HG02588 (cell line): ENCODE measurements around the gene AR.
"Not testable (repeated sequence)": the region's sequence is repeated elsewhere in the genome, so short reads cannot be mapped to it uniquely, and the experiment has no call there.

ENCODE experiments used
- ATAC-seq: cut with Tn5 transposase; IDR thresholded peaks from one replicate; pipeline ENCODE4 v1.9.1; 2021; ENCODE audit warnings: mild to moderate bottlenecking, moderate library complexity; ENCODE audit not compliant: unreplicated experiment

AR gene

DNA sequence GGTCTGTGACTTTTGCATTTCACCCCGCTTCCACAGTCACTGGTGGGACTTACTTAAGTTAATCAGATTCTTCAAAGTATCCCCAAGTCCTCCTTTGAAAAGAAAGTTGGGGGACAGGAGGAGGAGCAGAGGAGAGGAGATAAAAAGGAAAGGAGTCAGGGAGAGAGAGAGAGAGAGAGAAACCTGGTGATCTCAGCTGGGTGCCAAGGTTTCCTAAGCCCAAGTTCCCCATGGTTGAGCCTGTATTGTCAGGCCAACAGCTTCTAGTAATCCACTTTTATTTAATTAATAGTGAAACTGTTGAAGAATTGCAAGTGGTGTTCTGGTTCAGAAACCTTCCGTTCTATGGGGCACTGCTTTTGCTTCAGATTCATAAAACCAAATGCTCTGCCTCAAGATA, 91.6 kb downstream of the AR start:
- ATAC-seq: no peak

GRCh38 chrX:67636532-67636931, 92.7 kb downstream of the AR start:
- no peak for ATAC-seq

GRCh38 chrX:67637293-67637692, 93.5 kb downstream of the AR start:
- ATAC-seq: not testable (repeated sequence)

DNA sequence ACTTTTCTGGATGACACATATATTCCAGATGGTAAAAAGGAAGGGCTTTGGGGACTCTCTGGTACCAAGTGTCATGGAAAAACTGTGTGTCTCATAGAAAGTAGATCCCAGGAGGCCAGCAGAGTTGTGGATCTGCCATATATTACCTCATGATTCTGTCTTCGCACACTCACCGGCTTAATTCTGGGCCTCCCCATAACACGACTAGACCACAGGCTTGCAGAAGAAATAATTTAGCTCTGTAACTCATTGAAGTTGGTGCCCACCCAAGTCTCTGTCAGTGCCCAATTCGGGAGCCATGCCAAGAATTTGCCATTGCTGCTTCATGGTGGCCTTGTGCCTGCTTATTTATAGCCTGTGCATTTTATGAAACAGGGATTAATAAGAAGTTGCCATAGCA, 104.5 kb downstream of the AR start:
- no peak for ATAC-seq

DNA sequence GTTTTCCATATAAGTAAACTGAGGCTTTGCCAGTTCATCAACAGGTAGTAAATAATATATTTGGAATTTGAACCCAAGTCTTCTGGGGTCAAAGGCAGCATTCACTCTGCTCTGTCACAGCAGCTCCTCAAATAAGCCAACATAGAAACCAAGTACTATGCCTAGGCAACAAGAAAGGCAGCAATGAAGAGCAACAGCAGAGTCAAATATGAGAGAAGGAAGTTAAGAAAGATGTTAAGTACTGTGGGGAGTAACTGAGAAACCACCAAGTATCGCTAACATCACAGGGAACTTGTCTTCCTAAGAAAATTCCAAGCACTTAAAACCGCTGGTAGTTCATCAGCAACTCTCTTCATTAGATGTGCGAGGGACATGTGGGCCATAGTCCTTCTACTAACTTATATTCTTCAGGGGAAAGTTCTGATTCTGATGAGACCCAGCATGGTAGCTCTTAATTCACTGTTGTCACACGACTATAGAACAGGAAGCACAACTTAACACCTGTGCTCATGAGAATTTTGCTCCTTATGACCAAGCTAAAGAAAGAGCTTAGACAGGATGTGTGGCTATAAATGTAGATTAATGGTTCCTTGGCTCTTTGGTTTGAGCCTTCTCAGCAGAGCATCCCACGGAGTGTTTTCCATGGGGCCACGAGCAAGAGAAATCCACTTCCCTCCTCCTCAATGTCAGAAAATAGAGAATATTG, 107.8 kb downstream of the AR start:
- no peak for ATAC-seq

DNA sequence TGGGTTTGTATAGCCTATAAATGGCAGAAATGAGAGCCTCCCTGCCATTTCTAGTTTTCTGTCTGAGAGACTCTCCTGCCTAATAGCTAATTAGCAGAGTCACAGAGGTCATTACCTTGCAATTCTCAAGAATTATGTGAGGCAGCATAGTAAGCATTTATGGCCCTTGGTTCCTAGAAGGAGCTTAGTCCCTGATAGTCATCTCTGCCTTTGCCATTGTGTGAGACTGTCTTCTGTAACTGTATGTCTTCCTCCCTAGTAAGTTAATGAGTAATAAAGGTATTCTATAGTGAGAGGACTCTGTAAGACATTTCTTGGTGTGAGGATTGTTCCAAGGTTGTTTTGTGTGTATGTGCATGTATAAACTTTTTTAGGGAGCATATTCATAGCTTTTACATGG, 108.7 kb downstream of the AR start:
- ATAC-seq: no peak

DNA sequence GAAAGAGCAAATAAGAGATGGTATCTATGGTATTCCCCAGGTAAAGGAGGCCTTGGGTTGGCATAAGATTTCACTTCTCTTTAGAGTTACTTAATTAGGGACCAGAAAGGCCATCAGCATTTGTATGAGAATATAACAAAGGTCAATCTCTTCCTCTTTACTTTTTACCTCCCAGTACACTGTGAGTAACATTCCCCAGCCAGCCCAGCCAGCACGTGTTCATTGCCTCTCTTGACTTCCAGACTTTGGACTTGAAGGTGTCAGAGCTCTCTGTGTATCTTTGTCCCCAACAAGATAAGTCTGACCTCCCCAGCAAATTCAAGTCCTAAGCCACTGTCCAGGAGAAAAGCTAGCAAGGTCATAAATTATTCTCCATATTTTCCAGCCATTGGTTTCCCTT, 110.5 kb downstream of the AR start:
- no peak for ATAC-seq

GRCh38 chrX:67665583-67665982, 121.8 kb downstream of the AR start:
- ATAC-seq: no peak

DNA sequence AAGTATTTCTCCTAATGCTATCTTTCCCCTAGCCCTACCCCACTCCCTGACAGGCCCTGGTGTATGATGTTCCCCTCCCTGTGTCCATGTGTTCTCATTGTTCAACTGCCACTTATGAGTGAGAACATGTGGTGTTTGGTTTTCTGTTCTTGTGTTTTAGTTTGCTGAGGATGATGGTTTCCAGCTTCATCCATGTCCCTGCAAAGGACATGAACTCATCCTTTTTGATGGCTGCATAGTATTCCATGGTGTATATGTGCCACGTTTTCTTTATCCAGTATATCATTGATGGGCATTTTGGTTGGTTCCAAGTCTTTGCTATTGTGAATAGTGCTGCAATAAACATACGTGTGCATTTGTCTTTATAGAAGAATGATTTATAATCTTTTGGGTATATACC, 126.9 kb downstream of the AR start:
- not testable (repeated sequence) for ATAC-seq

GRCh38 chrX:67673741-67674274, 130.0 kb downstream of the AR start:
- no peak for ATAC-seq

GRCh38 chrX:67674741-67675140, 130.9 kb downstream of the AR start:
- ATAC-seq: no peak

DNA sequence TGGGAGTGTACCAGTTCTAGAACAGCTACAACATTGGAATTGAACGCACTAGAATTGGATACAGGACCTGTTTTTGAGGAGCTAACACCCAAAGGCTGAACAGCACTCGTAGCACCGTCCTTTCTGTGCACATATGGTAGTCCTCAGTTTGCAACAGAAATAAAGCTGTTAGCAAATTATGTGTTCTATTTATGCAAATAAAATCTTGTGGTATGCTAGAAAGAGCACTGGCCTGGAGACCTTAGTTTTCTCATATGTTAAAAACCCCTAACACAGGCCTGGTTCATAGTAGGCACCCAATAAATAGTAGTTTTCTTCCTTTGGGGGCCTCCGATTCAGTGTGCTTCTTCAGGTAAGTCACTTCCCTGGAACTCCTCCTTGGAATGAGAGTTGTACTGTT, 140.3 kb downstream of the AR start:
- no peak for ATAC-seq

- no peak for ATAC-seq
Measured at GRCh38 chrX:67692246-67692645, 148.4 kb downstream of the AR start.

- no peak for ATAC-seq
Measured at GRCh38 chrX:67693928-67694327, 150.1 kb downstream of the AR start.

DNA sequence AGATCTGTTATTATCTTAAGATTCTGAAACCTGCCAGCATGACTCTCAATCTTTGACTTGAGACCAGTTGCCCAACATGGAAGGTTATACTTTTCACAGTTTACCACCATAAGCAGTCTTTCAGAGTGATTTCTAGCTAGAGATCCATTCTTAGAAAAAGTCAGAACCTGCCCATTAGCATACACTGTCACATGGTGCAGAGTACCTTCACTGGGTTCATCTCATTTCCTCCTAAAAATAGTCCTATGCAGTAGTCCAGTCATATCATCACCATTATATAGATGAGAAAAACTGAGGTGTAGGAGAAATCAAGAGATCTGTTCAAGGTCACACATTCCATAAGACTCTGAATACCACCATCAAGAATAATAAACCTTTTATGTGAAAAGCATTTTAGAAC, 153.6 kb downstream of the AR start:
- no peak for ATAC-seq

DNA sequence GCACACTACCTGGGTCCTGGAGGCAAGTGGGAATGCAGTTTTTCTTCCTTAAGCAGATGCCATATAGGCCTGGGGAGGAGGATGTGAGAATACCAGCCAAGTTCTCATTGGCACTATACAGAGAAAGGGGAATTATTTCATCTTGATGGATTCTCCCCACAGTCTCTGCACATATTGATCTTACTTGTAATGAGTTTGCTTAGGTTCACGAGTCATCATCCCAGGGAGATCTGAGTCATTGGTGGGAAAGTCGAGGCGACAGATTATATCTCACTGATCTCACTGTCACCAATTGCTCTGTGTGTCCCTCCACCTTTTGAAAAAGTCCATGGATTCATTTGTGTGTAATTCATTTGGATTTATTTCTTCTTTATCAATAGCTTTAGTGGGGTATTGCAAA, 156.8 kb downstream of the AR start:
- no peak for ATAC-seq

- ATAC-seq: no peak
Measured at GRCh38 chrX:67714004-67714403, 170.2 kb downstream of the AR start.

GRCh38 chrX:67717571-67717970, 173.8 kb downstream of the AR start:
- no peak for ATAC-seq

DNA sequence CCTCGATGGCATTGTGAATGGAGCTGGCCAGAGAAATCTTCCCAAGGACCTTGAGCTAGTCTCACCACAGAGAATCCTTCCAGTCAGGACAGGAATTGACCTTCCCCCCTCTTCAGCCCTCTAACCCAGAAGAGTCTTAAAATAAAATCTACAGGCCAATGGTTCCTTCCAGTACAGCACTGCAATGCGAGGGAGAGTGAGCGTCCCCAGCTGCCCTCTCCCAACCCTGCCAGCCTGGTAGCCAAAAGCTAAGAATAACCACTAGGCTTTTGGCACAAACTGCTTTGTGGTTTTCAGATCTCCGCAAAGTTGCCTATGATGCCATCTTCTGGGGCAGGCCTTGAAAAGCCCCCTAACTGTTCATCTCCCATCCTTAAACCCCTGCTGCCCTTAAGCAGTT, 175.1 kb downstream of the AR start:
- ATAC-seq: no peak

DNA sequence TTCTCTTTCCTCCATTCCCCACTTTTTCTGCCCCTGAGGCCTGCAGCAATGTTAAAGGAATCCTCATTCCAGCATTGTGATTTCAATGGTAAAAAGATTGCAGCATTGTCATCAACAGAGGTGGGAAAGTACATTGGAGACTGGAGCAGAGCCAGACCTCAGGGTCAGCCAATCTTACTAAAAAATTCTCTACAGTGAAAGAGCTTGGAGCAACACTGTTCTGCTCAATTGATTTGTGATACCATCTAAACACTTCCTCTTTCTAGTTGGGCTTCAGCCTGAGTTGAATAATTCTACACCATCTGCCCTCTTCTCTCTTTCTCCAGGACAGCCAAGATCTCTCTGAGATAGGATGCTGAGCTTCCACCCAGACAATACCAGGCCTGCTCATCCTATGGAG, 176.5 kb downstream of the AR start:
- ATAC-seq: no peak

DNA sequence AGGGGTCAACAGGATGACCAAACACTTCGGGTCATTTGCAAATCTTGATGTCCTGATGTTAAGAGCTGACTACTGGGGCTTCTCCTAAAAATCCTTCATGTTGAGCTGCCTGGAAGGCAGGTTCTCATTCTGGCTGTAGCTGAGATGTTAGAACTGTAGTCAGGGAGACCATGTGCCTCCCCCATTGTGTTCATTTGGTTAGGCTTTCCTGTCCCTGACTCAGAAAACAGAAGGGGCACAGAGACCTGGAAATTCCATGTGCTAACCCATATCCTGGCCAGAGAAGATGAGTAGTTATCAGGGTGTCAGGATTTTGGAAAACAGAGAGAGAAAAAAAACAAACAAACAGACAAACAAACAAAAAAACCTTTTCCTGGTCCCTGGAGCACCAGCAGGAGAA, 177.5 kb downstream of the AR start:
- ATAC-seq: no peak

DNA sequence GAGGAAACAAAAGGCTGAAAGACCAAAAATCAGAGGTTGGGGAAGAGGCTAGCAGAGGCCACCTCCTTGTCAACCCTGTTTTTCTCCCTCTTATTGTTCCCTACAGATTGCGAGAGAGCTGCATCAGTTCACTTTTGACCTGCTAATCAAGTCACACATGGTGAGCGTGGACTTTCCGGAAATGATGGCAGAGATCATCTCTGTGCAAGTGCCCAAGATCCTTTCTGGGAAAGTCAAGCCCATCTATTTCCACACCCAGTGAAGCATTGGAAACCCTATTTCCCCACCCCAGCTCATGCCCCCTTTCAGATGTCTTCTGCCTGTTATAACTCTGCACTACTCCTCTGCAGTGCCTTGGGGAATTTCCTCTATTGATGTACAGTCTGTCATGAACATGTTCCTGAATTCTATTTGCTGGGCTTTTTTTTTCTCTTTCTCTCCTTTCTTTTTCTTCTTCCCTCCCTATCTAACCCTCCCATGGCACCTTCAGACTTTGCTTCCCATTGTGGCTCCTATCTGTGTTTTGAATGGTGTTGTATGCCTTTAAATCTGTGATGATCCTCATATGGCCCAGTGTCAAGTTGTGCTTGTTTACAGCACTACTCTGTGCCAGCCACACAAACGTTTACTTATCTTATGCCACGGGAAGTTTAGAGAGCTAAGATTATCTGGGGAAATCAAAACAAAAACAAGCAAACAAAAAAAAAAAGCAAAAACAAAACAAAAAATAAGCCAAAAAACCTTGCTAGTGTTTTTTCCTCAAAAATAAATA, 179.9 kb downstream of the AR start:
- no peak for ATAC-seq
